GM12864 (cell line): ENCODE results near the gene ANO1.

Experiments used
- DNase-seq: peaks from one replicate; pipeline ENCODE4 v3.0.0-alpha.2; 2011; ENCODE audit warnings: low read depth
- H3K4me3 ChIP-seq: 2 replicates; pipeline ENCODE4 v1.5.1; 2011; ENCODE audit warnings: mild to moderate bottlenecking, low read depth, low read length, control low read depth
- TF ChIP-seq, protein P1 (sequence below): IDR thresholded peaks from 2 replicates; pipeline ENCODE4 v1.5.1; 2011; ENCODE audit warnings: low read depth, mild to moderate bottlenecking, moderate library complexity, low read length, control low read depth, inconsistent platforms; ENCODE audit errors: missing control alignments

ANO1 gene

DNA sequence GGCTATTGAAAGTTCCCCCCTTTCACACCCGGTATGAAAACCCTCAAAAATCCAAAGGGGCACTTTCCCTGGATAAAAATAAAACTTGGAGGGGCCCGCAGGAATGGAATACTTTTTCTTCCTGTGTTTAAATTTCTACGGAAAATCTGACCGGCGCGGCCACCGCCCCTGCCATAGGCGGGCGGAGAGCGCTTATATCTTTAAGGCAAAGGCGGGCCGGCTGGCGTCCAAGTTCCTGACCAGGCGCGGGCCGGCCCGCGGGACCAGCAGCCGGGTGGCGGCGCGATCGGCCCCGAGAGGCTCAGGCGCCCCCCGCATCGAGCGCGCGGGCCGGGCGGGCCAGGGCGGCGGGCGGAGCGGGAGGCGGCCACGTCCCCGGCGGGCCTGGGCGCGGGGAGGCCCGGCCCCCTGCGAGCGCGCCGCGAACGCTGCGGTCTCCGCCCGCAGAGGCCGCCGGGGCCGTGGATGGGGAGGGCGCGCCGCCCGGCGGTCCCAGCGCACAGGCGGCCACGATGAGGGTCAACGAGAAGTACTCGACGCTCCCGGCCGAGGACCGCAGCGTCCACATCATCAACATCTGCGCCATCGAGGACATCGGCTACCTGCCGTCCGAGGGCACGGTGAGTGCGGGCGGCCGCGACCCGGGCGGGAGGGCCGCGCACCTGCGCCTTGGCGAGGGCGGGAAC is at the start of gene ANO1:
Gene ANO1 (plus strand): TSS at position 223 of the 686 bp plus-strand sequence. CDS start 290 bp downstream, at position 513.
- no peak within 1 kb of the TSS for H3K4me3 ChIP-seq
- TF ChIP-seq, protein P1, sequence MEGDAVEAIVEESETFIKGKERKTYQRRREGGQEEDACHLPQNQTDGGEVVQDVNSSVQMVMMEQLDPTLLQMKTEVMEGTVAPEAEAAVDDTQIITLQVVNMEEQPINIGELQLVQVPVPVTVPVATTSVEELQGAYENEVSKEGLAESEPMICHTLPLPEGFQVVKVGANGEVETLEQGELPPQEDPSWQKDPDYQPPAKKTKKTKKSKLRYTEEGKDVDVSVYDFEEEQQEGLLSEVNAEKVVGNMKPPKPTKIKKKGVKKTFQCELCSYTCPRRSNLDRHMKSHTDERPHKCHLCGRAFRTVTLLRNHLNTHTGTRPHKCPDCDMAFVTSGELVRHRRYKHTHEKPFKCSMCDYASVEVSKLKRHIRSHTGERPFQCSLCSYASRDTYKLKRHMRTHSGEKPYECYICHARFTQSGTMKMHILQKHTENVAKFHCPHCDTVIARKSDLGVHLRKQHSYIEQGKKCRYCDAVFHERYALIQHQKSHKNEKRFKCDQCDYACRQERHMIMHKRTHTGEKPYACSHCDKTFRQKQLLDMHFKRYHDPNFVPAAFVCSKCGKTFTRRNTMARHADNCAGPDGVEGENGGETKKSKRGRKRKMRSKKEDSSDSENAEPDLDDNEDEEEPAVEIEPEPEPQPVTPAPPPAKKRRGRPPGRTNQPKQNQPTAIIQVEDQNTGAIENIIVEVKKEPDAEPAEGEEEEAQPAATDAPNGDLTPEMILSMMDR: no peak
- no peak for DNase-seq

DNA sequence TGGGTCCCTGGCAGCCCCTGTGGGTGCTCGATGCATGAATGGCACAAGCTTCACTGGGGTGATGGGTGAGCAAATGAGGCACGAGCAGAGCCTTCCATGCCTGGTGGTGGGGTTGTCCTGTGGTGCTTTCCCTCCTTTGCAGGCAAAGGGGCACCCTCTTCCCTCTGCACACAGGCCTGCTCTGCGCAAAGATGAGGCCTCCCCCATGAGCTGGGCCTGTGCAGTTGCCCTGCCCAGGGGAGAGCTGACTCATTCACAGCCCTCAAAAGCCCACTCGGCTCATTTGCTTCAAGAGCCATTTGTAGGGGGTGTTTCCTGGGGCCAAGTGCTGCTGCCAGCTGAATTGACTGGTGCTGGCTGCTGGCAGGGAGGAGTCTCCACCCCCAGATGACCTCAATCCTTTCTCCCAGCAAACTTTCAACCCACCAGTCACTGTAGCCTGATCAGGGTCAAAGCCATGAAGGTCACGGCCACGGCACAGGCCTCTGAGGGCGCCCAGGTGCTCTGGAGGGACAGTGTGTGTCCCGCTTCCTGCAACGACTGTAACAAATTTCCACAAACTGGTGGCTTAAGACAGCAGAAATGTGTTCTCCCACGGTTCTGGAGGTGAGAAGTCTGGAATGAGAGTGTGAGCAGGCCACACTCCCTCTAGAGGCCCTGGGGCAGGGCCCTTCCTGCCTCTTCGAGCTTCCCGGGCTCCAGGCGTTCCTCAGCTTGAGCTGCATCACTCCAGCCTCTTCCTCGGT is 48.8 kb upstream of the ANO1 start:
- DNase-seq: no peak
- no peak overlapping the region for H3K4me3 ChIP-seq
- TF ChIP-seq, protein P1: no peak

DNA sequence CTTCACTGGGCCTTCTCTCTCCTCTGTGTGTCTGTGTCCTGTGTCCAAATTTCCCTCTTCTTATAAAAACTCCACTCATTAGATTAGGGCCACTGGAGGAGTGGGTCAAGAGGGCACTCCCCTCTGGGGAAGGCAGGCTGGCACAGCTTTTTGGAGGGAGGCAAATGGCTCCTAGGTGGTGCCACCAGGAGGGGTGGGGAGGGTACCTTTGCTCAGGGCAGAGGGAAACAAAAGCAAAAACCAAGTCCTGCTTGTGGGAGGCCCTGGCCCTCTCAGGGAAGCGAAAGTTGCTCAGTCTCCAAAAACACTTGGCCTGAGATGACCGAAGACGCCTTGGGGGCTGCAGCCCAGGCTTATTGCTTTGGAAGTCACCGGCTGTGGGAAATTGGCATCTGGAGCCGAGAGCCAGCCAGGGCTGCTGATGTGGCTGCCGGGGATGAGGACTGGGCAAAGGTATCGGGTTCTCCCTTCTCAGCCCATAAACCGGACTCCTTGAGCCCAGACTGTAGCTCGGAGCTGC is 48.2 kb upstream of the ANO1 start:
- DNase-seq: no peak
- TF ChIP-seq, protein P1: no peak
- no peak overlapping the region for H3K4me3 ChIP-seq

DNA sequence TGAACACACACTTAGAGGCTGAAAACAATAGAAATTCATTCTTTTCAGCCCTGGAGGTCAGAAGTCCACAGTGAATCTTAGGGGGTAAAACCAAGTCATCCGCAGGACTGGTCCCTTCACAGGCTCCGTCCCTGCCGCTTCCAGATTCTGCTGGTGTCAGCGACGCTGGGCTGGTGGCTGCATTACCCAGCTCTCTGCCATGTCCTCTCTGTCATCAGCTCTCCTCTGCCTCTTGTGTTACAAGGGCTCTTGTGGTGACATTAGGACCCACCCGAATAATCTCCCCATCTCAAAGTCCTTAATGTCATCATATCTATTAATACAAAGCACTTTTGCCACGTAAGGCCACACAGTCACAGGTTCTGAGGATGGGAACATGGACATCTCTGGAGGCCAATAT is 47.7 kb upstream of the ANO1 start:
- TF ChIP-seq, protein P1: no peak
- no peak for DNase-seq
- H3K4me3 ChIP-seq: no peak overlapping the region

DNA sequence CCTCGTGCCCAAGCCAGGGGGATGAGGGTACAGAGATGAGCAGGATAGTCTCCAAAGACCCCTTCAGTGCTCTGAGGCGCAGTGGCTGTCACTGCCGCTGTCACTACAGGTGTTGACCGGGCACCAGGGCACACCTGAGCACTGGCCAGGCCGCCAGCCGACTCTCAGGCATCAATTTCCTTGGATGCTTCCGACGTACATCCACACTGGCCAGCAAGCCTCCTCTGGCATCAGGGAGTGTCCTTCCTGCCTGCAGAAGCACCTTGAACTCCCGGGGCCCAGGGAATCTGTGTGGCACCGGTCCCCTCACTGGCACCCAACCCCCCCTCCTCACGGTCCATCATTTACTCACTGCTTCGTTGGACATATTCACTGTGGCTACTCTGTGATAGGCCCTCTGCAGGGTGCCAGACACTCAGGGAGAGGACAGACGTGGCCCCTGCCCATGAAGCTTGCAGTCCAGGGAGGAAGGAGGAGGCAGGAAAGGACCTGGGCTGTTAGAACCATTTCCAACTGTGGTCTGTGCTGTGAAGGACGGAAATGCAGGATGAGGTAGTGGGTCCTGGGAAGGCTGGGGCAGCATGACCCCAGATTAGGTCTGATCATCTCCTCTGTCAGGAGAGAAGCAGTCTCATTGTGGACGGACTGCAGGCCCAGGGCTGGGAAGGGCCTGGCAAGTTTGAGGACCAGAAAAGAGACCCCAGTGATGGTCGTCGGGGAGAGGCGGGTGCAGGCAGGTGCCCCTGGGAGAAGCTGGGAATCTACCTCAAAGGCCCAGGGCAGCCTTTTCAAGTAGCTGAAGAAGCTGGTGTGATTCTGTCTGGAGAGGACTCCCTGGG is 46.3 kb upstream of the ANO1 start:
- TF ChIP-seq, protein P1: no peak
- no peak overlapping the region for H3K4me3 ChIP-seq
- no peak for DNase-seq

DNA sequence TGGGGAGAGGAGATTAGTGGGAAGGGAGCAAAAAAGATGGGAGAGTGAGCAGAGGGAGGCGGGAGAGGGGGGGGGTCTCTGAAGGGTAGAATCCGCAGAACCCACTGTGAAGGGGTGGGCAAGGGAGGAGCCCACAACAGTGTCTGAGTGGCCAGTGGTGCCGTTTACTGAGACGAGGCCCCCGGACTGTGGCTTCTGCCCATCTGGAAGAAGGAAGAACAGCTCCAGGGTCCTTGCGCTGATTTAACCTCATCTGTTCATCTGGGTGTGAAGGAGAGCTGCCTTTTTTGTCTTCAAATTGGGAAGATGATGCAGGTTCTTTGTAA is 45.7 kb upstream of the ANO1 start:
- no peak for DNase-seq
- TF ChIP-seq, protein P1: no peak
- H3K4me3 ChIP-seq: no peak overlapping the region
